Measurements from ENCODE around the gene TXNDC12. TPM values are rescaled to one million over a fixed set of nuclear protein-coding genes. Genes with fewer than 3 reads are reported as not detected.

Gene TXNDC12
- total and polyA plus RNA-seq, 9 of the 15 experiments (the other 6 are each of a cell fraction or from before 2014, with no cell fraction given), result 17.0 to 60.8 (median 37.8) TPM

GRCh38 chr1:52007215-52008002 is 47.6 kb downstream of the TXNDC12 start (continued):
- no peak for TF ChIP-seq ZMIZ1 (IDR thresholded peaks at IDR 0.05; ENCODE audit: low read depth in 2 of 2, low read length in 2 of 2)
- no peak for TF ChIP-seq GTF2A2 (tag; IDR thresholded peaks at IDR 0.05)
- TF ChIP-seq PML (IDR thresholded peaks at IDR 0.05; ENCODE audit: low read length), result no peak
- TF ChIP-seq CHD7 (IDR thresholded peaks at IDR 0.05; ENCODE audit: low read depth, low read length), result no peak
- no peak for TF ChIP-seq ZNF445 (CRISPR knock-in tag; IDR thresholded peaks at IDR 0.05; ENCODE audit: low read depth)
- peak; percentile 95 for TF ChIP-seq C11orf30 (IDR thresholded peaks at IDR 0.05; ENCODE audit: low read depth)
- no peak for TF ChIP-seq CEBPG (CRISPR knock-in tag; IDR thresholded peaks at IDR 0.05)
- no peak for TF ChIP-seq CEBPG (tag; conservative IDR thresholded peaks at IDR 0.05 in 1 of 2, IDR thresholded peaks at IDR 0.05 in 1 of 2)
- TF ChIP-seq BRD4 (IDR thresholded peaks at IDR 0.05), result no peak
